Neural cell (in vitro differentiated cells): ENCODE measurements around the gene TCOF1. TPM values are rescaled to one million over a fixed set of nuclear protein-coding genes. Genes with fewer than 3 reads are reported as not detected.

Experiments
- H2AFZ ChIP-seq: fragments of 200-600, 300-800 bp; sonication (generic), shearing (Covaris generic); 2 replicates; pipeline ENCODE4 v1.6.0; 2014; ENCODE audit warnings: low read depth, mild to moderate bottlenecking, antibody characterized with exemption, low read length, moderate library complexity
- H3F3A ChIP-seq: fragments of 200-600 bp; shearing (Covaris generic); 2 replicates; pipeline ENCODE4 v1.6.1; 2016; ENCODE audit warnings: mild to moderate bottlenecking, moderate library complexity, mixed read lengths, antibody characterized with exemption, low read length; ENCODE audit not compliant: insufficient read depth, poor library complexity, severe bottlenecking
- H3K27ac ChIP-seq: fragments of 200-600, 300-800 bp; sonication (generic), shearing (Covaris generic); 2 replicates; pipeline ENCODE4 v1.5.1; 2014; ENCODE audit warnings: mild to moderate bottlenecking, low read length, moderate library complexity
- H3K27me3 ChIP-seq: fragments of 300-800, 200-600 bp; sonication (generic), shearing (Covaris generic); 2 replicates; pipeline ENCODE4 v1.6.0; 2014; ENCODE audit warnings: mild to moderate bottlenecking, low read depth, low read length, moderate library complexity; ENCODE audit not compliant: insufficient read depth
- H3K36me3 ChIP-seq: fragments of 300-800, 200-600 bp; sonication (generic), shearing (Covaris generic); 2 replicates; pipeline ENCODE4 v1.5.1; 2014; ENCODE audit warnings: mild to moderate bottlenecking, antibody characterized with exemption, low read length, moderate library complexity; ENCODE audit not compliant: insufficient read depth
- H3K4me2 ChIP-seq: fragments of 300-800, 200-600 bp; sonication (generic), shearing (Covaris generic); 2 replicates; pipeline ENCODE4 v1.6.0; 2014; ENCODE audit warnings: mild to moderate bottlenecking, low read length
- H3K4me3 ChIP-seq: fragments of 300-800, 200-600 bp; sonication (generic), shearing (Covaris generic); 2 replicates; pipeline ENCODE4 v1.5.1; 2014; ENCODE audit warnings: mild to moderate bottlenecking, low read length, moderate library complexity
- H3K79me2 ChIP-seq: fragments of 200-600 bp; shearing (Covaris generic); replicated peaks from 2 replicates; pipeline ENCODE4 v1.6.0; 2014; ENCODE audit warnings: mild to moderate bottlenecking, low read length, moderate library complexity; ENCODE audit not compliant: insufficient read depth
- H3K9ac ChIP-seq: fragments of 300-800, 200-600 bp; sonication (generic), shearing (Covaris generic); 2 replicates; pipeline ENCODE4 v1.6.1; 2016; ENCODE audit warnings: mild to moderate bottlenecking, low read length, mixed read lengths
- H3K9me2 ChIP-seq: fragments of 200-600 bp; shearing (Covaris generic); 2 replicates; pipeline ENCODE4 v1.6.1; 2016; ENCODE audit warnings: mild to moderate bottlenecking, low read length, mixed read lengths; ENCODE audit not compliant: insufficient read depth
- H3K9me3 ChIP-seq: fragments of 200-600, 300-800 bp; sonication (generic), shearing (Covaris generic); 2 replicates; pipeline ENCODE4 v1.6.1; 2016; ENCODE audit warnings: mild to moderate bottlenecking, mixed run types, low read length, moderate library complexity, mixed read lengths
- H4K20me1 ChIP-seq: fragments of 200-600 bp; shearing (Covaris generic); 2 replicates; pipeline ENCODE4 v1.6.1; 2016; ENCODE audit warnings: mild to moderate bottlenecking, mixed run types; ENCODE audit not compliant: insufficient read depth
- CTCF ChIP-seq: fragments of 450-650 bp; IDR thresholded peaks from 2 replicates; pipeline ENCODE4 v1.5.1; 2014; ENCODE audit warnings: antibody characterized with exemption, mild to moderate bottlenecking, moderate library complexity; ENCODE audit not compliant: poor library complexity, severe bottlenecking
- EP300 ChIP-seq: fragments of 450-650 bp; conservative IDR thresholded peaks from 2 replicates; pipeline ENCODE4 v1.6.1; 2014; ENCODE audit warnings: antibody characterized with exemption, mild to moderate bottlenecking, moderate library complexity; ENCODE audit not compliant: poor library complexity, severe bottlenecking
- EZH2 ChIP-seq: fragments of 200-600, 300-800 bp; shearing (Covaris generic), sonication (generic); IDR thresholded peaks from 2 replicates; pipeline ENCODE4 v1.6.1; 2014; ENCODE audit warnings: antibody characterized with exemption, low read length, borderline replicate concordance, mild to moderate bottlenecking; ENCODE audit not compliant: insufficient read depth, poor library complexity, severe bottlenecking
- MXI1 ChIP-seq: fragments of 450-650 bp; conservative IDR thresholded peaks from 2 replicates; pipeline ENCODE4 v1.6.1; 2014; ENCODE audit warnings: antibody characterized with exemption, mild to moderate bottlenecking; ENCODE audit not compliant: poor library complexity, severe bottlenecking
- POLR2AphosphoS5 ChIP-seq: IDR thresholded peaks from 2 replicates; pipeline ENCODE4 v1.6.1; 2012
- RAD21 ChIP-seq: fragments of 450-650 bp; conservative IDR thresholded peaks from 2 replicates; pipeline ENCODE4 v1.6.1; 2014; ENCODE audit warnings: antibody characterized with exemption, mild to moderate bottlenecking, moderate library complexity
- REST ChIP-seq: IDR thresholded peaks from 2 replicates; pipeline ENCODE4 v1.6.1; 2012; ENCODE audit warnings: borderline replicate concordance
- SMC3 ChIP-seq: fragments of 450-650 bp; conservative IDR thresholded peaks from 2 replicates; pipeline ENCODE4 v1.6.1; 2014; ENCODE audit warnings: antibody characterized with exemption, mild to moderate bottlenecking, moderate library complexity; ENCODE audit not compliant: poor library complexity
- TAF1 ChIP-seq: IDR thresholded peaks from 2 replicates; pipeline ENCODE4 v1.6.1; 2012; ENCODE audit warnings: low read depth
- polyA plus RNA-seq: library from polyadenylated mRNA; depleted of rRNA; stranded (reverse); fragments of >200 nt; gene quantifications from 2 replicates; pipeline ENCODE4 v1.2.3, GENCODE V29; 2014

The TCOF1 gene
- polyA plus RNA-seq, 1 donor from 2014 or later, result 6.5 TPM

DNA sequence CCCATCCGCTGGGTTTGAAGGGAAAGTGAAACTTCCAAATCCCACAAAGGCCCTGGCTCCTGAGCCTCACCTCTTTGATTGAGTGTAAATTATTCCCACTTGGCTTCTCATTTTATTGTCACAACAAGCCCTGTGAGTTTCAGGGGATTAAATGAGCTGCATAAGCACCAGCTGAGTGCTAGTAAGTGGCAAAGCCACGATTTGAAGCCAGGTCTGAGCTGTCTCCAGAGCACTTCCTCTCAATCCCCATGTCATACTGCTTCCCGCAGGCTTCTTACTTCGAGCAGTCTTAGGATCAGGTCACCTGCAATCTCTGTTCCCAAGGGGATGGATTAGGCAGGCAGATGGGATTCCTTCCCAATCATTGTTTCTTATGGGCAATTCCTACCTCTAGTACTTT lies 74.1 kb downstream of the TCOF1 start:
- no peak overlapping the region for H3K4me3 ChIP-seq
- no peak overlapping the region for H3K9ac ChIP-seq
- TF ChIP-seq CTCF (no peak), POLR2AphosphoS5 (peak; percentile 28)
- no peak overlapping the region for H2AFZ ChIP-seq
- H3K9me2 ChIP-seq, result no peaks in the 10 kb centered on the region
- H4K20me1 ChIP-seq, result no peaks in the 10 kb centered on the region
- H3K9me3 ChIP-seq, result no peaks in the 10 kb centered on the region
- no peaks in the 10 kb centered on the region for H3K36me3 ChIP-seq
- H3F3A ChIP-seq, result no peaks in the 10 kb centered on the region
- no peak overlapping the region for H3K4me2 ChIP-seq
- no peak overlapping the region for H3K27ac ChIP-seq
- no peaks in the 10 kb centered on the region for H3K27me3 ChIP-seq
- H3K79me2 ChIP-seq, result no peaks in the 10 kb centered on the region

GRCh38 chr5:150434464-150434863 lies 77.0 kb downstream of the TCOF1 start:
- no peaks in the 10 kb centered on the region for H3K79me2 ChIP-seq
- no peaks in the 10 kb centered on the region for H3K9me2 ChIP-seq
- H3K4me3 ChIP-seq, result no peak overlapping the region
- no peaks in the 10 kb centered on the region for H3F3A ChIP-seq
- H2AFZ ChIP-seq, result no peak overlapping the region
- no peak overlapping the region for H3K4me2 ChIP-seq
- no peak overlapping the region for H3K27ac ChIP-seq
- no peaks in the 10 kb centered on the region for H3K36me3 ChIP-seq
- TF ChIP-seq POLR2AphosphoS5, result no peak
- no peak for TF ChIP-seq MXI1
- no peak for TF ChIP-seq EP300
- no peak for TF ChIP-seq TAF1
- no peak for TF ChIP-seq SMC3
- TF ChIP-seq REST, result no peak
- TF ChIP-seq CTCF, result no peak
- TF ChIP-seq RAD21, result no peak
- TF ChIP-seq EZH2, result no peak
- H3K9ac ChIP-seq, result no peak overlapping the region
- H3K9me3 ChIP-seq, result no peaks in the 10 kb centered on the region
- H4K20me1 ChIP-seq, result no peaks in the 10 kb centered on the region
- H3K27me3 ChIP-seq, result no peaks in the 10 kb centered on the region
